Hematopoietic multipotent progenitor cell treated with erythropoietin and hydrocortisone succinate and interleukin-3 and kit ligand, for 4 days (in vitro differentiated cells): ENCODE measurements around the gene BAD.
"Not testable (repeated sequence)": the region's sequence is repeated elsewhere in the genome, so short reads cannot be mapped to it uniquely, and the experiment has no call there.

ENCODE experiments used
- DNase-seq: peaks from one replicate; pipeline ENCODE4 v3.0.0-alpha.2; 2015

The BAD gene

GRCh38 chr11:64284048-64284961 is at the start of gene BAD:
BAD (minus strand) TSS chr11:64284665; CDS start chr11:64284368, 297 bp downstream.
- peak; percentile 97 for DNase-seq

GRCh38 chr11:64333556-64333955 is 49.1 kb upstream of the BAD start:
- DNase-seq, result peak; percentile 41

GRCh38 chr11:64331569-64332371 is 47.3 kb upstream of the BAD start:
- peak; percentile 95 for DNase-seq

- no peak for DNase-seq
Observed at GRCh38 chr11:64330888-64331287, 46.4 kb upstream of the BAD start.

- DNase-seq, result no peak
Observed at GRCh38 chr11:64327993-64328392, 43.5 kb upstream of the BAD start.

GRCh38 chr11:64327375-64327774 is 42.9 kb upstream of the BAD start:
- DNase-seq, result no peak

GRCh38 chr11:64324692-64325469 is 40.4 kb upstream of the BAD start:
- no peak for DNase-seq

GRCh38 chr11:64323984-64324383 is 39.5 kb upstream of the BAD start:
- DNase-seq, result not testable (repeated sequence)

- no peak for DNase-seq
Observed at GRCh38 chr11:64323373-64323772, 38.9 kb upstream of the BAD start.

GRCh38 chr11:64322925-64323260 is 38.4 kb upstream of the BAD start:
- DNase-seq, result no peak

- DNase-seq, result no peak
Observed at GRCh38 chr11:64321533-64321932, 37.1 kb upstream of the BAD start.

GRCh38 chr11:64321026-64321425 is 36.6 kb upstream of the BAD start:
- no peak for DNase-seq

GRCh38 chr11:64320556-64320955 is 36.1 kb upstream of the BAD start:
- DNase-seq, result no peak

- DNase-seq, result peak; percentile 48
Observed at GRCh38 chr11:64318766-64319761, 34.6 kb upstream of the BAD start.

GRCh38 chr11:64317961-64318765 is 33.7 kb upstream of the BAD start, which contains the start of gene PRDX5:
PRDX5 (plus strand) TSS chr11:64318121; CDS start chr11:64318216, 95 bp downstream.
- DNase-seq, result peak; percentile 99

GRCh38 chr11:64317325-64317960 is 33.0 kb upstream of the BAD start, which contains the start of gene TRMT112:
TRMT112 (minus strand) TSS chr11:64317559; CDS start chr11:64317526, 33 bp downstream.
- peak; percentile 99 for DNase-seq

GRCh38 chr11:64316672-64317324 is 32.3 kb upstream of the BAD start:
- DNase-seq, result peak; percentile 50

- not testable (repeated sequence) for DNase-seq
Observed at GRCh38 chr11:64315667-64316526, 31.4 kb upstream of the BAD start.
